Stimulated activated CD8-positive, alpha-beta memory T cell treated with anti-CD3 and anti-CD28 coated beads, Interleukin-12 subunit alpha, Interleukin-12 subunit beta, amount 100 ng/mL, for 1 hour (primary cell): ENCODE data around the gene FBXO11.
"Not testable (repeated sequence)": the region's sequence is repeated elsewhere in the genome, so short reads cannot be mapped to it uniquely, and the experiment has no call there.

ENCODE experiments used
- DNase-seq: peaks from one replicate; pipeline ENCODE4 v3.0.0-alpha.2; 2020; ENCODE audit warnings: low read depth

The FBXO11 gene

GRCh38 chr2:47897883-47898731 is 8.2 kb downstream of the FBXO11 start:
- DNase-seq = no peak

GRCh38 chr2:47897191-47897882 is 9.0 kb downstream of the FBXO11 start:
- DNase-seq = not testable (repeated sequence)

- DNase-seq = no peak
Observed at GRCh38 chr2:47896450-47896968, 9.8 kb downstream of the FBXO11 start.

GRCh38 chr2:47893771-47894170 is 12.5 kb downstream of the FBXO11 start:
- no peak for DNase-seq

GRCh38 chr2:47892338-47892730 is 14.0 kb downstream of the FBXO11 start:
- no peak for DNase-seq

- no peak for DNase-seq
Observed at GRCh38 chr2:47891369-47892337, 14.6 kb downstream of the FBXO11 start.

- DNase-seq = no peak
Observed at GRCh38 chr2:47890711-47891368, 15.5 kb downstream of the FBXO11 start.

- DNase-seq = no peak
Observed at GRCh38 chr2:47888581-47889280, 17.6 kb downstream of the FBXO11 start.

GRCh38 chr2:47876912-47877311 is 29.4 kb downstream of the FBXO11 start:
- no peak for DNase-seq

- no peak for DNase-seq
Observed at GRCh38 chr2:47872941-47873340, 33.4 kb downstream of the FBXO11 start.

GRCh38 chr2:47870641-47871540 is 35.4 kb downstream of the FBXO11 start:
- no peak for DNase-seq

GRCh38 chr2:47869859-47870595 is 36.3 kb downstream of the FBXO11 start:
- DNase-seq = no peak

- no peak for DNase-seq
Observed at GRCh38 chr2:47868611-47869352, 37.5 kb downstream of the FBXO11 start.

GRCh38 chr2:47867205-47867604 is 39.1 kb downstream of the FBXO11 start:
- DNase-seq = no peak

- DNase-seq = no peak
Observed at GRCh38 chr2:47864566-47864965, 41.7 kb downstream of the FBXO11 start.

- no peak for DNase-seq
Observed at GRCh38 chr2:47862949-47863348, 43.3 kb downstream of the FBXO11 start.

- DNase-seq = not testable (repeated sequence)
Observed at GRCh38 chr2:47853067-47853777, 53.1 kb downstream of the FBXO11 start.

GRCh38 chr2:47850198-47850597 is 56.1 kb downstream of the FBXO11 start:
- no peak for DNase-seq
